Suprapubic skin (tissue), 4 donors: ENCODE measurements around the gene TAS1R1. TPM values are rescaled to one million over a fixed set of nuclear protein-coding genes. Genes with fewer than 3 reads are reported as not detected.

Source experiments
- DNase-seq, 2 donors: peaks; one replicate each; pipeline ENCODE4 v3.0.0-alpha.2; 2019; ENCODE audit warnings: low spot score in 2 of 2
- H3K27ac ChIP-seq: fragments of 200-600 bp; sonication (generic); one replicate; pipeline ENCODE4 v1.5.1; 2019
- H3K27me3 ChIP-seq: fragments of 200-600 bp; sonication (generic); one replicate; pipeline ENCODE4 v1.5.1; 2019
- H3K36me3 ChIP-seq: fragments of 200-600 bp; sonication (generic); one replicate; pipeline ENCODE4 v1.5.1; 2019
- H3K4me1 ChIP-seq: fragments of 200-600 bp; sonication (generic); one replicate; pipeline ENCODE4 v1.5.1; 2019
- H3K4me3 ChIP-seq: fragments of 200-600 bp; sonication (generic); one replicate; pipeline ENCODE4 v1.5.1; 2019; ENCODE audit warnings: mild to moderate bottlenecking
- H3K9me3 ChIP-seq: fragments of 200-600 bp; sonication (generic); one replicate; pipeline ENCODE4 v1.5.1; 2019
- CTCF ChIP-seq, 2 donors: fragments of 200-600 bp in 1 of 2; fragments of 450-650 bp in 1 of 2; sonication (generic) in 1 of 2; IDR thresholded peaks; one replicate each; pipeline ENCODE4 v1.5.1; 2016 to 2019; ENCODE audit warnings: antibody characterized with exemption in 2 of 2, mild to moderate bottlenecking in 1 of 2, moderate library complexity in 1 of 2
- EP300 ChIP-seq: sonication (generic); formaldehyde crosslinking; IDR thresholded peaks from one replicate; pipeline ENCODE4 v1.6.1; 2017; ENCODE audit warnings: antibody characterized with exemption
- POLR2A ChIP-seq, 2 donors: fragments of 450-650 bp; IDR thresholded peaks; one replicate each; pipeline ENCODE4 v1.6.1; 2017; ENCODE audit warnings: antibody characterized with exemption in 2 of 2, mild to moderate bottlenecking in 2 of 2, moderate library complexity in 2 of 2
- POLR2AphosphoS5 ChIP-seq, 3 donors: sonication (generic); formaldehyde crosslinking; IDR thresholded peaks; one replicate each; pipeline ENCODE4 v1.6.1; 2017; ENCODE audit warnings: antibody characterized with exemption in 3 of 3
- WGBS: methylation state at CpG from one replicate; pipeline ENCODE4 v1.1.5; 2018; 5-methylcytosine and 5-hydroxymethylcytosine counted together
- total RNA-seq, 4 donors: library from RNA; depleted of rRNA; stranded (reverse); fragments of >200 nt; gene quantifications; one replicate each; pipeline ENCODE4 v1.1.0, GENCODE V29; 2016

TAS1R1 gene
- total RNA-seq, 4 donors from 2014 or later: 0.40 to 0.45 TPM; not detected in 2

GRCh38 chr1:6560267-6560666, 5.2 kb downstream of the TAS1R1 start:
- Histone ChIP-seq H3K4me3 (no peak overlapping the region), H3K27me3 (no peaks in the 10 kb centered on the region), H3K9me3 (no peaks in the 10 kb centered on the region), H3K27ac (no peak overlapping the region), H3K36me3 (no peaks in the 10 kb centered on the region), H3K4me1 (peaks cover under 1% of the 10 kb centered on the region)
- no peak for TF ChIP-seq CTCF (IDR thresholded peaks at IDR 0.05)
- no peak for TF ChIP-seq EP300
- no peak for TF ChIP-seq POLR2A (IDR thresholded peaks at IDR 0.05)
- no peak for TF ChIP-seq POLR2AphosphoS5 (IDR thresholded peaks at IDR 0.05)
- DNase-seq: no peak
- WGBS: 60% methylated on average over 9 of the region's 9 CpGs

- TF ChIP-seq POLR2A (IDR thresholded peaks at IDR 0.05): no peak
- no peak for TF ChIP-seq POLR2AphosphoS5 (IDR thresholded peaks at IDR 0.05)
- TF ChIP-seq CTCF (IDR thresholded peaks at IDR 0.05): no peak
- no peak for TF ChIP-seq EP300
- peaks cover 2% of the 10 kb centered on the region for H3K27me3 ChIP-seq
- no peaks in the 10 kb centered on the region for H3K9me3 ChIP-seq
- 94% methylated on average over 11 of the region's 11 CpGs for WGBS
- H3K4me3 ChIP-seq: no peak overlapping the region
- H3K36me3 ChIP-seq: no peaks in the 10 kb centered on the region
- no peaks in the 10 kb centered on the region for H3K4me1 ChIP-seq
- DNase-seq: no peak
- no peak overlapping the region for H3K27ac ChIP-seq
These were observed 13.9 kb downstream of the TAS1R1 start for GRCh38 chr1:6569033-6569432.

GRCh38 chr1:6570100-6570499, 15.0 kb downstream of the TAS1R1 start:
- no peak for DNase-seq
- peaks cover 2% of the 10 kb centered on the region for H3K27me3 ChIP-seq
- 66% methylated on average over 3 of the region's 3 CpGs for WGBS
- H3K4me3 ChIP-seq: no peak overlapping the region
- no peaks in the 10 kb centered on the region for H3K36me3 ChIP-seq
- no peaks in the 10 kb centered on the region for H3K4me1 ChIP-seq
- no peaks in the 10 kb centered on the region for H3K9me3 ChIP-seq
- H3K27ac ChIP-seq: no peak overlapping the region
- no peak for TF ChIP-seq CTCF (IDR thresholded peaks at IDR 0.05)
- no peak for TF ChIP-seq POLR2AphosphoS5 (IDR thresholded peaks at IDR 0.05)
- no peak for TF ChIP-seq POLR2A (IDR thresholded peaks at IDR 0.05)
- no peak for TF ChIP-seq EP300

- TF ChIP-seq POLR2AphosphoS5 (IDR thresholded peaks at IDR 0.05) (no peak), POLR2A (IDR thresholded peaks at IDR 0.05) (no peak), CTCF (IDR thresholded peaks at IDR 0.05) (no peak), EP300 (no peak)
- WGBS: 73% methylated on average over 5 of the region's 5 CpGs
These were observed 15.9 kb downstream of the TAS1R1 start for GRCh38 chr1:6570987-6571386.

GRCh38 chr1:6572653-6573383, 17.7 kb downstream of the TAS1R1 start:
- no peaks in the 10 kb centered on the region for H3K27me3 ChIP-seq
- TF ChIP-seq EP300: no peak
- no peak for TF ChIP-seq POLR2A (IDR thresholded peaks at IDR 0.05)
- no peak for TF ChIP-seq CTCF (IDR thresholded peaks at IDR 0.05)
- no peak for TF ChIP-seq POLR2AphosphoS5 (IDR thresholded peaks at IDR 0.05)
- no peak for DNase-seq
- no peaks in the 10 kb centered on the region for H3K36me3 ChIP-seq
- H3K4me1 ChIP-seq: no peaks in the 10 kb centered on the region
- no peak overlapping the region for H3K27ac ChIP-seq
- WGBS: 72% methylated on average over 12 of the region's 12 CpGs
- H3K4me3 ChIP-seq: no peak overlapping the region
- no peaks in the 10 kb centered on the region for H3K9me3 ChIP-seq

More at GRCh38 chr1:6570987-6571386, 15.9 kb downstream of the TAS1R1 start:
- Histone ChIP-seq H3K9me3 (no peaks in the 10 kb centered on the region), H3K4me3 (no peak overlapping the region), H3K36me3 (no peaks in the 10 kb centered on the region), H3K27me3 (peaks cover 2% of the 10 kb centered on the region), H3K27ac (no peak overlapping the region), H3K4me1 (no peaks in the 10 kb centered on the region)
- DNase-seq: no peak
